ENCODE results near the gene HOXD10. TPM values are rescaled to one million over a fixed set of nuclear protein-coding genes. Genes with fewer than 3 reads are reported as not detected.

Gene HOXD10
- total and polyA plus RNA-seq, 5 experiments from 2014 or later, result not detected

- Mint-ChIP-seq H3K36me3 (peaks cover 3 to 15% (median 6%) of the 10 kb centered on the region in 3 donors), H3K27me3 (peaks cover 68 to 88% (median 80%) of the 10 kb centered on the region in 5 donors), H3K4me1 (peaks cover 10 to 43% (median 33%) of the 10 kb centered on the region in 4 donors), H3K9me3 (peaks cover 0 to 28% (median 3%) of the 10 kb centered on the region in 9 donors), H3K27ac (peak overlapping the region in 1 of 10 donors; percentile 86), H3K4me3 (peak overlapping the region; percentile 61 to 80 (median 76))
- ATAC-seq (peak; percentile 43 to 48), DNase-seq (peak in 3 of 10 donors; percentile 14 to 44 (median 33))
- POLR2A ChIA-PET, result no interaction called here
These were observed 13.8 kb downstream of the HOXD10 start for GRCh38 chr2:176130147-176130956.

GRCh38 chr2:176130957-176131847, 14.6 kb downstream of the HOXD10 start:
- peaks cover 67 to 88% (median 80%) of the 10 kb centered on the region in 5 donors for H3K27me3 Mint-ChIP-seq
- peak overlapping the region; percentile 61 to 80 (median 76) for H3K4me3 Mint-ChIP-seq
- peaks cover 3 to 21% (median 12%) of the 10 kb centered on the region in 3 donors for H3K36me3 Mint-ChIP-seq
- DNase-seq (no peak), ATAC-seq (no peak)
- peaks cover 0 to 35% (median 3%) of the 10 kb centered on the region in 9 donors for H3K9me3 Mint-ChIP-seq
- peak overlapping the region in 2 of 10 donors; percentile 48 to 86 for H3K27ac Mint-ChIP-seq
- peaks cover 13 to 52% (median 40%) of the 10 kb centered on the region in 4 donors for H3K4me1 Mint-ChIP-seq
- POLR2A ChIA-PET, result interaction anchor here (0.7 to 1.2 kb wide), 2 partner anchors 507 to 732 kb away, joined by 3 to 5 read pairs; no protein-coding TSS in a partner anchor

GRCh38 chr2:176131848-176132158, 15.2 kb downstream of the HOXD10 start:
- peak overlapping the region in 9 of 10 donors; percentile 10 to 89 (median 79) for H3K4me3 Mint-ChIP-seq
- peak overlapping the region in 1 of 10 donors; percentile 86 for H3K27ac Mint-ChIP-seq

GRCh38 chr2:176132205-176133171, 15.9 kb downstream of the HOXD10 start:
- H3K4me3 Mint-ChIP-seq, result peak overlapping the region; percentile 56 to 89 (median 81)
- peaks cover 0 to 40% (median 3%) of the 10 kb centered on the region in 9 donors for H3K9me3 Mint-ChIP-seq
- H3K27ac Mint-ChIP-seq, result peak overlapping the region in 1 of 10 donors; percentile 86
- peaks cover 3 to 21% (median 12%) of the 10 kb centered on the region in 3 donors for H3K36me3 Mint-ChIP-seq
- POLR2A ChIA-PET, result interaction anchor here (0.5 to 1.2 kb wide), 4 partner anchors 14 to 731 kb away, joined by 3 to 5 read pairs (median 3); no protein-coding TSS in a partner anchor
- DNase-seq (peak in 1 of 10 donors; percentile 34), ATAC-seq (no peak)
- H3K4me1 Mint-ChIP-seq, result peaks cover 13 to 50% (median 41%) of the 10 kb centered on the region in 4 donors
- peaks cover 65 to 88% (median 77%) of the 10 kb centered on the region in 5 donors for H3K27me3 Mint-ChIP-seq

More at GRCh38 chr2:176131848-176132158, 15.2 kb downstream of the HOXD10 start:
- ATAC-seq (no peak), DNase-seq (no peak)
- Mint-ChIP-seq H3K4me1 (peaks cover 13 to 53% (median 42%) of the 10 kb centered on the region in 4 donors), H3K9me3 (peaks cover 0 to 37% (median 3%) of the 10 kb centered on the region in 9 donors), H3K27me3 (peaks cover 63 to 88% (median 76%) of the 10 kb centered on the region in 5 donors), H3K36me3 (peaks cover 3 to 21% (median 12%) of the 10 kb centered on the region in 3 donors)
- POLR2A ChIA-PET, result interaction anchor here (0.7 to 1.2 kb wide), 2 partner anchors 507 to 732 kb away, joined by 3 to 5 read pairs; no protein-coding TSS in a partner anchor

- Mint-ChIP-seq H3K27ac (no peak overlapping the region), H3K27me3 (peaks cover 64 to 88% (median 77%) of the 10 kb centered on the region in 5 donors), H3K4me3 (peak overlapping the region in 1 of 10 donors; percentile 20), H3K9me3 (peaks cover 0 to 42% (median 4%) of the 10 kb centered on the region in 9 donors), H3K36me3 (peaks cover 3 to 24% (median 17%) of the 10 kb centered on the region in 3 donors), H3K4me1 (peaks cover 12 to 47% (median 37%) of the 10 kb centered on the region in 4 donors)
- DNase-seq, result no peak
- ATAC-seq, result no peak
- POLR2A ChIA-PET, result interaction anchor here (0.6 kb wide), 1 partner anchor 13 kb away, joined by 3 read pairs; no protein-coding TSS in a partner anchor
These were observed 16.8 kb downstream of the HOXD10 start for GRCh38 chr2:176133389-176133788.

GRCh38 chr2:176134035-176134434, 17.5 kb downstream of the HOXD10 start:
- ATAC-seq (no peak), DNase-seq (no peak)
- Mint-ChIP-seq H3K4me1 (peaks cover 11 to 48% (median 37%) of the 10 kb centered on the region in 4 donors), H3K4me3 (peak overlapping the region in 1 of 10 donors; percentile 56), H3K36me3 (peaks cover 4 to 27% (median 18%) of the 10 kb centered on the region in 3 donors), H3K27ac (no peak overlapping the region), H3K9me3 (peaks cover 0 to 49% (median 8%) of the 10 kb centered on the region in 9 donors), H3K27me3 (peaks cover 66 to 88% (median 79%) of the 10 kb centered on the region in 5 donors)
- POLR2A ChIA-PET, result no interaction called here

GRCh38 chr2:176135035-176135440, 18.5 kb downstream of the HOXD10 start:
- ATAC-seq (no peak), DNase-seq (no peak)
- peak overlapping the region in 4 of 10 donors; percentile 20 to 70 (median 66) for H3K4me3 Mint-ChIP-seq
- peaks cover 68 to 95% (median 84%) of the 10 kb centered on the region in 5 donors for H3K27me3 Mint-ChIP-seq
- POLR2A ChIA-PET, result no interaction called here
- H3K4me1 Mint-ChIP-seq, result peaks cover 15 to 51% (median 40%) of the 10 kb centered on the region in 4 donors
- peak overlapping the region in 1 of 10 donors; percentile 34 for H3K27ac Mint-ChIP-seq
- peaks cover 5 to 31% (median 23%) of the 10 kb centered on the region in 3 donors for H3K36me3 Mint-ChIP-seq
- peaks cover 0 to 55% (median 8%) of the 10 kb centered on the region in 9 donors for H3K9me3 Mint-ChIP-seq

GRCh38 chr2:176136374-176137251, 20.0 kb downstream of the HOXD10 start:
- Mint-ChIP-seq H3K9me3 (peaks cover 0 to 50% (median 8%) of the 10 kb centered on the region in 9 donors), H3K27me3 (peaks cover 66 to 96% (median 84%) of the 10 kb centered on the region in 5 donors), H3K4me1 (peaks cover 13 to 47% (median 39%) of the 10 kb centered on the region in 4 donors), H3K4me3 (peak overlapping the region in 9 of 10 donors; percentile 6 to 71 (median 55)), H3K36me3 (peaks cover 3 to 31% (median 17%) of the 10 kb centered on the region in 3 donors), H3K27ac (peak overlapping the region in 1 of 10 donors; percentile 65)
- DNase-seq (no peak), ATAC-seq (peak in 1 of 2 donors; percentile 18)
- POLR2A ChIA-PET, result no interaction called here

GRCh38 chr2:176137252-176137580, 20.6 kb downstream of the HOXD10 start:
- no peak for ATAC-seq
- POLR2A ChIA-PET, result no interaction called here
- H3K36me3 Mint-ChIP-seq, result peaks cover 3 to 28% (median 17%) of the 10 kb centered on the region in 3 donors
- H3K4me1 Mint-ChIP-seq, result peaks cover 12 to 43% (median 37%) of the 10 kb centered on the region in 4 donors
- H3K27ac Mint-ChIP-seq, result no peak overlapping the region
- peaks cover 65 to 97% (median 85%) of the 10 kb centered on the region in 5 donors for H3K27me3 Mint-ChIP-seq
- DNase-seq, result no peak
- H3K9me3 Mint-ChIP-seq, result peaks cover 0 to 50% (median 8%) of the 10 kb centered on the region in 9 donors
- peak overlapping the region in 1 of 10 donors; percentile 29 for H3K4me3 Mint-ChIP-seq

- Mint-ChIP-seq H3K4me3 (no peak overlapping the region), H3K9me3 (peaks cover 0 to 48% (median 8%) of the 10 kb centered on the region in 9 donors), H3K36me3 (peaks cover 2 to 24% (median 17%) of the 10 kb centered on the region in 3 donors), H3K27me3 (peaks cover 61 to 97% (median 84%) of the 10 kb centered on the region in 5 donors), H3K27ac (peak overlapping the region in 1 of 10 donors; percentile 39), H3K4me1 (peaks cover 9 to 37% (median 32%) of the 10 kb centered on the region in 4 donors)
- POLR2A ChIA-PET, result no interaction called here
- ATAC-seq, result no peak
- no peak for DNase-seq
These were observed 21.3 kb downstream of the HOXD10 start for GRCh38 chr2:176137906-176138305.
